C4-2B (cell line): ENCODE data around the gene RASL10B.

ENCODE experiments used
- H3K27ac ChIP-seq: fragments of 450-650 bp; 2 replicates; pipeline ENCODE4 v1.5.1; 2017
- CTCF ChIP-seq: fragments of 450-650 bp; conservative IDR thresholded peaks from 2 replicates; pipeline ENCODE4 v1.5.1; 2017; ENCODE audit warnings: mild to moderate bottlenecking
- ZFX ChIP-seq: fragments of 450-650 bp; IDR thresholded peaks from 2 replicates; pipeline ENCODE4 v1.6.1; 2017

RASL10B gene

GRCh38 chr17:35728551-35728950 is 2.9 kb upstream of the RASL10B start:
- no peak overlapping the region for H3K27ac ChIP-seq
- TF ChIP-seq ZFX (no peak), CTCF (no peak)

- H3K27ac ChIP-seq: no peak overlapping the region
- no peak for TF ChIP-seq ZFX
- TF ChIP-seq CTCF: no peak
Observed at GRCh38 chr17:35729405-35729833, 2.0 kb upstream of the RASL10B start.

- TF ChIP-seq ZFX (no peak), CTCF (no peak)
- H3K27ac ChIP-seq: no peak overlapping the region
Observed at GRCh38 chr17:35730400-35731005, 936 bp upstream of the RASL10B start.

GRCh38 chr17:35731917-35732805 is 722 bp downstream of the RASL10B start:
- TF ChIP-seq ZFX (no peak), CTCF (no peak)
- no peak overlapping the region for H3K27ac ChIP-seq

GRCh38 chr17:35732806-35733136 is 1.3 kb downstream of the RASL10B start:
- TF ChIP-seq ZFX: no peak
- no peak for TF ChIP-seq CTCF
- H3K27ac ChIP-seq: no peak overlapping the region

GRCh38 chr17:35733366-35733765 is 1.9 kb downstream of the RASL10B start:
- TF ChIP-seq CTCF (no peak), ZFX (no peak)
- H3K27ac ChIP-seq: no peak overlapping the region

- TF ChIP-seq ZFX: no peak
- TF ChIP-seq CTCF: no peak
- no peak overlapping the region for H3K27ac ChIP-seq
Observed at GRCh38 chr17:35734396-35734795, 3.0 kb downstream of the RASL10B start.
